ENCODE data around the gene ACOT13.

- no peak for TF ChIP-seq CTCF (IDR thresholded peaks at IDR 0.05; ENCODE audit: insufficient read depth, low read length, poor library complexity, severe bottlenecking)
- no peak for TF ChIP-seq EZH2phosphoT487 (conservative IDR thresholded peaks at IDR 0.05; ENCODE audit: low read length)
Measured at GRCh38 chr6:24668997-24669361, 2.1 kb downstream of the ACOT13 start.
